ENCODE data around the gene TRDN. TPM values are rescaled to one million over a fixed set of nuclear protein-coding genes. Genes with fewer than 3 reads are reported as not detected.

The TRDN gene
- polyA plus RNA-seq, 1 donor from 2014 or later, result not detected

DNA sequence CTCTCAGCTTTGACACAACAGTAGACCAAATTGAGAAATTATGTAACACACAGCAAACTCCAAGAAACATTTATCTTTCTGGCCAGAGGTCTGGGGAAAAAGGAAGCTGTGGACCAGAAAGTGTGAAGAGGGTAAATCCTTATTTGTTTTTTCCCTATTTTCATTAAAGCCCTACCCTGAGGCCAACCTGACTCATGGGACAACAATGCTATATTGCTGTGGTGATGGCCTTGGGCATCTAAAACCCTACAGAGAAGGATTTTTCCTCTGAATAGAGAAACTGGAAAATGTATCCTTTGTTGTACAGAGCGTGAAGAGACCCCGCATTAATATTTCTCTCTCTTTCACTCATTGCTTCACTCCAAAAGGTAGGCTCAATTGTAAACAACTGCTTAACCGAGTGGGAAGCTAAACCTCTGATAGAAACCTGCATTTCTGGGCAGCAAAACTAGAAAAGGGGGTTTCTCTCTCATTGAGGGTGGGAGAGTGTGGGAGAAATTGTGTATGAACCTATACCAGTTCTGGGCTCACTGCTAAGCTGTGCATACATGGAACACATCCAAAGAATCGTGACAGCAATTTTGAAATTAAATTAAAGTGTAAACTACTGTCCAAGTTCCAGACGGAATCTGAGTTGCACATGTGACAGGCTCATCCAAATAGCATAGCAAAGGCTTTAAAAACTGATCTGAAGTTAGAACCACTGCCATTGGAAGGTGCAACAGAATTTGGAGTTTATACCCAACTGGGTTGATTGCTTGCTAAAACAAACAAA, 465.2 kb downstream of the TRDN start:
- no peaks in the 10 kb centered on the region for H4K20me1 ChIP-seq (ENCODE audit: insufficient read depth)
- H2AFZ ChIP-seq (ENCODE audit: low read depth, low read length), result no peak overlapping the region
- no peaks in the 10 kb centered on the region for H3F3A ChIP-seq (ENCODE audit: insufficient read depth, low read length, poor library complexity, severe bottlenecking)
- no peaks in the 10 kb centered on the region for H3K79me2 ChIP-seq (replicated peaks; ENCODE audit: insufficient read depth, low read length)
- H3K9me2 ChIP-seq (ENCODE audit: insufficient read depth, low read length), result no peaks in the 10 kb centered on the region
- no peak overlapping the region for H3K4me3 ChIP-seq (ENCODE audit: low read length)
- H3K9ac ChIP-seq (ENCODE audit: low read length), result no peak overlapping the region
- H3K27me3 ChIP-seq (ENCODE audit: insufficient read depth, low read depth, low read length), result no peaks in the 10 kb centered on the region
- H3K9me3 ChIP-seq (ENCODE audit: low read length), result no peaks in the 10 kb centered on the region
- no peaks in the 10 kb centered on the region for H3K36me3 ChIP-seq (ENCODE audit: insufficient read depth, low read length)
- H3K4me2 ChIP-seq (ENCODE audit: low read length), result no peak overlapping the region
- H3K27ac ChIP-seq (ENCODE audit: low read length), result no peak overlapping the region
- TF ChIP-seq EP300 (conservative IDR thresholded peaks at IDR 0.05; ENCODE audit: poor library complexity, severe bottlenecking), result no peak
- no peak for TF ChIP-seq RAD21 (conservative IDR thresholded peaks at IDR 0.05)
- no peak for TF ChIP-seq EZH2 (IDR thresholded peaks at IDR 0.05; ENCODE audit: borderline replicate concordance, insufficient read depth, low read length, poor library complexity, severe bottlenecking)
- no peak for TF ChIP-seq SMC3 (conservative IDR thresholded peaks at IDR 0.05; ENCODE audit: poor library complexity)
- TF ChIP-seq, protein P1, sequence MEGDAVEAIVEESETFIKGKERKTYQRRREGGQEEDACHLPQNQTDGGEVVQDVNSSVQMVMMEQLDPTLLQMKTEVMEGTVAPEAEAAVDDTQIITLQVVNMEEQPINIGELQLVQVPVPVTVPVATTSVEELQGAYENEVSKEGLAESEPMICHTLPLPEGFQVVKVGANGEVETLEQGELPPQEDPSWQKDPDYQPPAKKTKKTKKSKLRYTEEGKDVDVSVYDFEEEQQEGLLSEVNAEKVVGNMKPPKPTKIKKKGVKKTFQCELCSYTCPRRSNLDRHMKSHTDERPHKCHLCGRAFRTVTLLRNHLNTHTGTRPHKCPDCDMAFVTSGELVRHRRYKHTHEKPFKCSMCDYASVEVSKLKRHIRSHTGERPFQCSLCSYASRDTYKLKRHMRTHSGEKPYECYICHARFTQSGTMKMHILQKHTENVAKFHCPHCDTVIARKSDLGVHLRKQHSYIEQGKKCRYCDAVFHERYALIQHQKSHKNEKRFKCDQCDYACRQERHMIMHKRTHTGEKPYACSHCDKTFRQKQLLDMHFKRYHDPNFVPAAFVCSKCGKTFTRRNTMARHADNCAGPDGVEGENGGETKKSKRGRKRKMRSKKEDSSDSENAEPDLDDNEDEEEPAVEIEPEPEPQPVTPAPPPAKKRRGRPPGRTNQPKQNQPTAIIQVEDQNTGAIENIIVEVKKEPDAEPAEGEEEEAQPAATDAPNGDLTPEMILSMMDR (IDR thresholded peaks at IDR 0.05; ENCODE audit: poor library complexity, severe bottlenecking), result no peak
- no peak for TF ChIP-seq MXI1 (conservative IDR thresholded peaks at IDR 0.05; ENCODE audit: poor library complexity, severe bottlenecking)
- no peak for TF ChIP-seq TAF1 (IDR thresholded peaks at IDR 0.05; ENCODE audit: low read depth)
- TF ChIP-seq POLR2AphosphoS5 (IDR thresholded peaks at IDR 0.05), result no peak
- TF ChIP-seq, protein P2, sequence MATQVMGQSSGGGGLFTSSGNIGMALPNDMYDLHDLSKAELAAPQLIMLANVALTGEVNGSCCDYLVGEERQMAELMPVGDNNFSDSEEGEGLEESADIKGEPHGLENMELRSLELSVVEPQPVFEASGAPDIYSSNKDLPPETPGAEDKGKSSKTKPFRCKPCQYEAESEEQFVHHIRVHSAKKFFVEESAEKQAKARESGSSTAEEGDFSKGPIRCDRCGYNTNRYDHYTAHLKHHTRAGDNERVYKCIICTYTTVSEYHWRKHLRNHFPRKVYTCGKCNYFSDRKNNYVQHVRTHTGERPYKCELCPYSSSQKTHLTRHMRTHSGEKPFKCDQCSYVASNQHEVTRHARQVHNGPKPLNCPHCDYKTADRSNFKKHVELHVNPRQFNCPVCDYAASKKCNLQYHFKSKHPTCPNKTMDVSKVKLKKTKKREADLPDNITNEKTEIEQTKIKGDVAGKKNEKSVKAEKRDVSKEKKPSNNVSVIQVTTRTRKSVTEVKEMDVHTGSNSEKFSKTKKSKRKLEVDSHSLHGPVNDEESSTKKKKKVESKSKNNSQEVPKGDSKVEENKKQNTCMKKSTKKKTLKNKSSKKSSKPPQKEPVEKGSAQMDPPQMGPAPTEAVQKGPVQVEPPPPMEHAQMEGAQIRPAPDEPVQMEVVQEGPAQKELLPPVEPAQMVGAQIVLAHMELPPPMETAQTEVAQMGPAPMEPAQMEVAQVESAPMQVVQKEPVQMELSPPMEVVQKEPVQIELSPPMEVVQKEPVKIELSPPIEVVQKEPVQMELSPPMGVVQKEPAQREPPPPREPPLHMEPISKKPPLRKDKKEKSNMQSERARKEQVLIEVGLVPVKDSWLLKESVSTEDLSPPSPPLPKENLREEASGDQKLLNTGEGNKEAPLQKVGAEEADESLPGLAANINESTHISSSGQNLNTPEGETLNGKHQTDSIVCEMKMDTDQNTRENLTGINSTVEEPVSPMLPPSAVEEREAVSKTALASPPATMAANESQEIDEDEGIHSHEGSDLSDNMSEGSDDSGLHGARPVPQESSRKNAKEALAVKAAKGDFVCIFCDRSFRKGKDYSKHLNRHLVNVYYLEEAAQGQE (IDR thresholded peaks at IDR 0.05; ENCODE audit: borderline replicate concordance), result no peak

DNA sequence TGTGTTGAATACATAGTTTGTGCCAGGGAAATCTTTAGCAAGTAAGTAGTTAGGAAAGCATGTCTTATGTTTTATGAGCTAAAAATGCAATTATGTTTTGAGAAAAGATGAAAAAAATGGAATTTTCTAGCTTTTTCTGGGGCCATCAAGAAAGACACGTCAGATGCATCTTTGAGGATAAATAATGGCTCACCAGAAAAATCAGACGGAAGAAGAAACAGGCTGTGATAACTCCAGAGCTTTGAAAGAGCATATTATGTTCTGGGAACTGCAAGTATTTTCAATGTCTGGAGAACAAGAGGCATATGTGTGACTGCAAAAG, 467.0 kb downstream of the TRDN start:
- H4K20me1 ChIP-seq (ENCODE audit: insufficient read depth), result no peaks in the 10 kb centered on the region
- no peak overlapping the region for H3K9ac ChIP-seq (ENCODE audit: low read length)
- no peak overlapping the region for H3K4me2 ChIP-seq (ENCODE audit: low read length)
- no peak overlapping the region for H2AFZ ChIP-seq (ENCODE audit: low read depth, low read length)
- no peak overlapping the region for H3K4me3 ChIP-seq (ENCODE audit: low read length)
- H3K79me2 ChIP-seq (replicated peaks; ENCODE audit: insufficient read depth, low read length), result no peaks in the 10 kb centered on the region
- TF ChIP-seq, protein P2 (IDR thresholded peaks at IDR 0.05; ENCODE audit: borderline replicate concordance), result no peak
- TF ChIP-seq, protein P1 (IDR thresholded peaks at IDR 0.05; ENCODE audit: poor library complexity, severe bottlenecking), result no peak
- TF ChIP-seq MXI1 (conservative IDR thresholded peaks at IDR 0.05; ENCODE audit: poor library complexity, severe bottlenecking), result no peak
- no peak for TF ChIP-seq EZH2 (IDR thresholded peaks at IDR 0.05; ENCODE audit: borderline replicate concordance, insufficient read depth, low read length, poor library complexity, severe bottlenecking)
- no peak for TF ChIP-seq TAF1 (IDR thresholded peaks at IDR 0.05; ENCODE audit: low read depth)
- TF ChIP-seq SMC3 (conservative IDR thresholded peaks at IDR 0.05; ENCODE audit: poor library complexity), result no peak
- no peaks in the 10 kb centered on the region for H3K27me3 ChIP-seq (ENCODE audit: insufficient read depth, low read depth, low read length)
- no peaks in the 10 kb centered on the region for H3K36me3 ChIP-seq (ENCODE audit: insufficient read depth, low read length)
- H3K9me2 ChIP-seq (ENCODE audit: insufficient read depth, low read length), result no peaks in the 10 kb centered on the region
- no peaks in the 10 kb centered on the region for H3K9me3 ChIP-seq (ENCODE audit: low read length)
- no peak overlapping the region for H3K27ac ChIP-seq (ENCODE audit: low read length)
- no peaks in the 10 kb centered on the region for H3F3A ChIP-seq (ENCODE audit: insufficient read depth, low read length, poor library complexity, severe bottlenecking)
